Muscle layer of colon (tissue), 2 donors: ENCODE measurements around the gene PATL1.
"Not testable (repeated sequence)": the region's sequence is repeated elsewhere in the genome, so short reads cannot be mapped to it uniquely, and the experiment has no call there.

Source experiments
- H3K27ac ChIP-seq: one replicate; pipeline ENCODE4 v1.7.0; 2013; ENCODE audit warnings: low read depth, mild to moderate bottlenecking, low read length, moderate library complexity
- H3K27me3 ChIP-seq, 2 donors: one replicate each; pipeline ENCODE4 v1.7.0; 2013; ENCODE audit warnings: low read length in 2 of 2, mild to moderate bottlenecking in 2 of 2; ENCODE audit not compliant: insufficient read depth in 2 of 2, control insufficient read depth in 1 of 2
- H3K36me3 ChIP-seq: one replicate; pipeline ENCODE4 v1.7.0; 2013; ENCODE audit warnings: mild to moderate bottlenecking, low read length; ENCODE audit not compliant: insufficient read depth
- H3K4me1 ChIP-seq: one replicate; pipeline ENCODE4 v1.7.0; 2013; ENCODE audit warnings: mild to moderate bottlenecking, low read length; ENCODE audit not compliant: insufficient read depth
- H3K4me3 ChIP-seq, 2 donors: one replicate each; pipeline ENCODE4 v1.7.0; 2013; ENCODE audit warnings: low read length in 2 of 2, low read depth in 1 of 2, mild to moderate bottlenecking in 1 of 2, moderate library complexity in 1 of 2
- H3K9ac ChIP-seq: one replicate; pipeline ENCODE4 v1.7.0; 2013; ENCODE audit warnings: low read length
- H3K9me3 ChIP-seq: one replicate; pipeline ENCODE4 v1.7.0; 2013; ENCODE audit warnings: mild to moderate bottlenecking, low read length
- donor health status: abdominal sarcoma.
- donor health status: Adenocarcinoma of cecum.

Gene PATL1

DNA sequence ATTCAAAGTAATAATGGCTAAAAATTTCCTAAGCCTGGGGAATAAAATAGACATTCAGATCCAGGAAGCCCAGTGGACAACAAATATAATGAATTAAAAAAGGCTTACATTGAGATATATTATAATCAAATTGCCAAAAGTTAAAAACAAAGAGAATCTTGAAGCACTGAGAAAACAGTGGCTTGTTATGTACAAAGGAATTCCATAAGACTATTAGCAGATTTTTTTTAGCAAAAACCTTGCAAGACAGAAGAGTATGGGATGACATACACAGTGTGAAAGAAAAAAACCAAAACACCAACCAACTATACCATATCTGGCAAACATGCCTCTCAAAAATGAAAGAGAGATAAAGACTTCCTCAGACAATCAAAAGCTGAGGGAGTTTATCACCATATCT is 24.1 kb upstream of the PATL1 start:
- H3K27ac ChIP-seq = no peak overlapping the region
- no peaks in the 10 kb centered on the region for H3K4me1 ChIP-seq
- H3K36me3 ChIP-seq = no peaks in the 10 kb centered on the region
- no peaks in the 10 kb centered on the region for H3K27me3 ChIP-seq
- no peak overlapping the region for H3K4me3 ChIP-seq
- H3K9ac ChIP-seq = no peak overlapping the region
- no peaks in the 10 kb centered on the region for H3K9me3 ChIP-seq

DNA sequence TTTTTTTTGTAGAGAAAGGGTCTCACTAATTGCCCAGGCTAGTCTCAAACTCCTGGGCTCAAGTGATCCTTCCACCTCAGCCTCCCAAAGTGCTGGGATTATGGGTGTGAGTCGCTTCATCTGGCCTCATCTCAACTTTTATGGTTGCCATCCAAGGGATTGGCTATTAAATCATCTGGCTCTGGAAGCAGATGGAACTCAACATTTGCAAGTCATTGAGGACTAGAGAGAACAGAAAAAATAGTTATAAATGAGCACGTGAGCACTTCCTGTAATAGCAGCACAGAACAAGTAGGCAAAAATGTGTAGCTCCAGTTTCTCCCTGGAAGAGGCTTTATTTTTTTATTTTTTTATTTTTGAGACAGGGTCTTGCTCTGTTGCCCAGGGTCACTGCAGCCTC is 22.3 kb upstream of the PATL1 start:
- Histone ChIP-seq H3K27ac (no peak overlapping the region), H3K9ac (no peak overlapping the region), H3K9me3 (no peaks in the 10 kb centered on the region), H3K36me3 (no peaks in the 10 kb centered on the region), H3K4me1 (no peaks in the 10 kb centered on the region), H3K4me3 (no peak overlapping the region), H3K27me3 (no peaks in the 10 kb centered on the region)

DNA sequence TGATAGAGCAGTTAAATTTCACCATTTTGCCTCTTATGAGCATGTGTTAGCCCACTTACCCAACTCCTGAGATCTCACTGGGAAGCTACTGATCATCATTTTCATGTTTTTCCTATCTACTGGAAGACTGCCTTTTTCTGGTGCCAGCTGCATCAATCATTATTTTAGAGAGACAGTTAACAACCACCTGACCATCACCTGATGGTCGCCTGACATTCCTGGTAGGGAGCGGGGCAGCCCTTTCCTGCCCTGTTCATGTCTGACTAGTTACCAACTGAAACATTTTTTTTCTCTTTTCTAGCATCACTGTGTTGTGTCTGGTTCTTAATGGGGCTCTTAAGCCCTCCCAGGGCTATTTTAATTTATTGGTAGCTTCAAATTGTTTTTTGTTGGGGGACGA is 20.2 kb upstream of the PATL1 start:
- no peaks in the 10 kb centered on the region for H3K27me3 ChIP-seq
- H3K4me1 ChIP-seq = no peaks in the 10 kb centered on the region
- H3K4me3 ChIP-seq = no peak overlapping the region
- H3K36me3 ChIP-seq = no peaks in the 10 kb centered on the region
- H3K27ac ChIP-seq = no peak overlapping the region
- no peak overlapping the region for H3K9ac ChIP-seq
- no peaks in the 10 kb centered on the region for H3K9me3 ChIP-seq

DNA sequence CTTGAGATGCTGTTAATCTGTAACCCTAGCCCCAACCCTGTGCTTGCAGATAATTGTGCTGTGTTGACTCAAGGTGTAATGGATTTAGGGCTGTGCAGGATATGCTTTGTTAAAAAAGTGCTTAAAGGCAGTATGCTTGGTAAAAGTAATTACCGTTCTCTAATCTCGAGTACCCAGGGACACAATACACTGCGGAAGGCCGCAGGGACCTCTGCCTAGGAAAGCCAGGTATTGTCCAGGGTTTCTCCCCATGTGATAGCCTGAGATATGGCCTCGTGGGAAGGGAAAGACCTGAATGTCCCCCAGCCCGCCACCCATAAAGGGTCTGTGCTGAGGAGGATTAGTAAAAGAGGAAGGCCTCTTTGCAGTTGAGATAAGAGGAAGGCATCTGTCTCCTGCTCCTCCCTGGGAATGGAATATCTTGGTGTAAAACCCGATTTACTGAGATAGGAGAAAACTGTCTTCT is 12.5 kb upstream of the PATL1 start:
- H3K9ac ChIP-seq, H3K27me3 ChIP-seq, H3K27ac ChIP-seq, H3K4me1 ChIP-seq, H3K36me3 ChIP-seq, H3K4me3 ChIP-seq, H3K9me3 ChIP-seq: not testable (repeated sequence)

DNA sequence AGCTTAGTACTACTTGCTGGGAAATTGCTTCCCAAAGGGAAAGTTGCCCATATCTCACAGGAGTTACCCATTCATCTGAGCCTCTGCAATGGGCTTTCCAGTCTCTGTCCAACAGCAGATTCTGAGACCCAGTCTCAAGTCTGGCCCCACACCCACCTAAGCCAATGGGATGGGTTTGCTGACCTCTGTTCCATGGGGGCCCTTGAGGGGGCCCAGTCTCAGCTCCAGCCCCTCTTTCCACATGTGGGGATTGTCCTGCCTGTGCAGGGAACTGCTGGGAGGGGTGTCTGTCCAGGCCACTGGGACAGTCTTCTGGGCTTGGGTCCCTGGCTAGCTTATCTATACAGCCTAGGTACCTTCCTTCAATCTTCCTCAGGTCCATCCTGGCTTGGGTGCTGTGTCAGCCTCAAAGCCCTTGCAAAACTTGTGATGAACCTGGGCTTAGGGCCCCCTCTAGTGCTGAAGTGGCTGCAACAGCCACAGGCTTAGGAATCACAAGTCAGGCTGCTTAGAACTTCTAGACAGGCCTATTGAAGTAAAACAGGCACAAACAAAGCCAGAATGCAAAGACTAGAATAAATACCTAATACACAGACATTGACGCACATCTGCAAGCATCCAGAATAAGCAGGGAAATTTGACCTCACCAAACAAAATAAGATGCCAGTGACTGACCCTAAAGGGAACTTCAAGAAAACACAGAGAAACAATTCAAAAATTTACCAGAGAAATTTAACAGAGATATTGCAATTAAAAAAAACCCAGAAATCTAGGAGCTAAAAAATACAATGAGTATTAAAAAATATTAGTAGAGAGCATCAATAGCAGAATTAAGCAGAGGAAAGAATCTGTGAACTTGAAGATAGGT is 11.7 kb upstream of the PATL1 start:
- Histone ChIP-seq H3K27me3 (no peaks in the 10 kb centered on the region), H3K4me1 (no peaks in the 10 kb centered on the region), H3K9ac (no peak overlapping the region), H3K9me3 (no peaks in the 10 kb centered on the region), H3K27ac (no peak overlapping the region), H3K4me3 (no peak overlapping the region), H3K36me3 (no peaks in the 10 kb centered on the region)

DNA sequence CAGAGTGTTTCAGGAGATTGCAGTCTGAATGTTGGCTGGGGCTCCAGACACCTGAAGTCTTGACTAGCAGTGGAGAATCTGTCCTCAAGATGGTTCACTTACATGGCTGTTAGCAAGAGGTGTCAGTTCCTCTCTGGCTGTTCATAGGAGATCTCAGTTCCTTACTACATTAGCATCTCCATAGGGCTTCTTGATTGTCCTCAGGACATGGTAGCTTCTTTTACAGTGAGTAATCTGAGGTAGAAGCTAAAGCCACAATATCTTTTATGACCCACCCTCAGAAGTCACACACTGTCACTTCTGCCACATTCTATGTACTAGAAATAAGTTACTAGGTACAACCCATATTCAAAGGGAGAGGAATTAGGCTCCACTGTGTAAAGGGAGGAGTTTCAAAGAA is 10.5 kb upstream of the PATL1 start:
- Histone ChIP-seq H3K9ac (no peak overlapping the region), H3K27ac (no peak overlapping the region), H3K36me3 (no peaks in the 10 kb centered on the region)

DNA sequence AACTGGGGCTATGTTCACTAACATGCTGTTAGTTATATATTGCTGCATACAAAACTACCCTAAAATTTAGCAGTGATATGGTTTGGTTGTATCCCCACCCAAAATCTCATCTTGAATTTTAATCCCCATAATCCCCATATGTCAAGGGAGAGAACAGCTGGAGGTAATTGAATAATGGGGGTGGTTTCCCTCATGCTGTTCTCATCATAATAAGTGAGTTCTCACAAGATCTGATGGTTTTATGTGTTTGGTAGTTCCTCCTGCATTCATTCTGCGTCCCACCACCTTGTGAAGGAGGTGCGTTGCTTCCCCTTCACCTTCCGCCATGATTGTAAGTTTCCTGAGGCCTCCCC is 10.0 kb upstream of the PATL1 start:
- H3K36me3 ChIP-seq = no peaks in the 10 kb centered on the region

More for the DNA sequence above, 10.5 kb upstream of the PATL1 start:
- H3K27me3 ChIP-seq = no peaks in the 10 kb centered on the region
- no peaks in the 10 kb centered on the region for H3K9me3 ChIP-seq
- no peaks in the 10 kb centered on the region for H3K4me1 ChIP-seq
- H3K4me3 ChIP-seq = no peak overlapping the region

DNA sequence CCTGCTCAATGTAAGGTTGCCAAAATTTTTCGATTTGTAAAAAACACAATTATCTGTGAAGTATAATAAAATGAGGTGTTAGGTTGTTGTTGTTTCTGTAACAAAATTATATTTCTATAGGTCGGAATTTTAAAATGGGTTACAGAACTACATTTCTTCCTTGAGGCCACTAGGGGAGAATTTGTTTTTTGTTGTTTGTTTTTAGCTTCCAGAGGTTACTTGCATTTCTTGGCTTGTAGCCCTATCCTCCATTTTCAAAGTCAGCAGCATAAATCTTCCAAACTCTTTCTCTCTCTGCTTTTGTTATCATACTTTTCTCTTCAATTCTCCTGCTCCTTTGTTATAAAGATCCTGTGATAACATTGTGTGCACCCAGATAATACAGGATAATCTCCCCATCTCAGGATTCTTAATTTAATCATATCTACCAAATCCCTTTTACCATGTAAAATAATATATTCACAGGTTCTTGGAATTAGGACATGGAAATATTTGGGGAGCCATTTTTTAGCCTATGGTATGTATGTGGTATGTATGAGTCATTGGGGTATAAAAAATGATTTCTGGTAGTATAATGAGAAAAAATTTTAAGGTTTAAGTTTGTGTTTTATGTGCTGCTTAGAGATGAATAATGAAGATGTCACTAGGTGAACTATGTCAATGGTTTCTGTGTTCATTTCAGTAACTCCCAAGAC is 9.4 kb upstream of the PATL1 start:
- Histone ChIP-seq H3K9me3 (no peaks in the 10 kb centered on the region), H3K27ac (no peak overlapping the region), H3K9ac (no peak overlapping the region), H3K4me3 (no peak overlapping the region), H3K4me1 (no peaks in the 10 kb centered on the region), H3K27me3 (no peaks in the 10 kb centered on the region), H3K36me3 (no peaks in the 10 kb centered on the region)

More for the DNA sequence above, 10.0 kb upstream of the PATL1 start:
- no peaks in the 10 kb centered on the region for H3K4me1 ChIP-seq
- no peak overlapping the region for H3K27ac ChIP-seq
- no peak overlapping the region for H3K9ac ChIP-seq
- H3K9me3 ChIP-seq = no peaks in the 10 kb centered on the region
- H3K27me3 ChIP-seq = no peaks in the 10 kb centered on the region
- no peak overlapping the region for H3K4me3 ChIP-seq

DNA sequence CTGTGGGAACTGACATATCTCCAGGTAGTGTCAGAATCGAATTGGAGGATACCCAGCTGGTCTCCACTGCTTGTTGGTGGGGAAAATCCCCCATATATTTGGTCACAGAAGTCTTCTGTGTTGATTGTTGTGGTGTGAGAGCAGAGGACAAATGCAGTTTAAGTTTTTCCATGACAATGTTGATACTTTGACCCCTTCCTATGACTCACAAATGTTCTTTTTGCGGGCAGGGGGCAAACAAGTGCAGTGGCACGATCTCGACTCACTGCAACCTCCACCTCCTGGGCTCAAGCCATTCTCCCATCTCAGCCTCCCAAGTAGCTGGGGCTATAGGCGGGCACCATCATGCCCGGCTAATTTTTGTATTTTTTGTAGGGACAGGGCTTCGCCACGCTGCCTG is 7.4 kb upstream of the PATL1 start:
- H3K36me3 ChIP-seq = no peaks in the 10 kb centered on the region
- H3K27me3 ChIP-seq = no peaks in the 10 kb centered on the region
- H3K4me3 ChIP-seq = no peak overlapping the region
- no peak overlapping the region for H3K27ac ChIP-seq
- H3K9me3 ChIP-seq = no peaks in the 10 kb centered on the region
- H3K4me1 ChIP-seq = no peaks in the 10 kb centered on the region
- H3K9ac ChIP-seq = no peak overlapping the region

DNA sequence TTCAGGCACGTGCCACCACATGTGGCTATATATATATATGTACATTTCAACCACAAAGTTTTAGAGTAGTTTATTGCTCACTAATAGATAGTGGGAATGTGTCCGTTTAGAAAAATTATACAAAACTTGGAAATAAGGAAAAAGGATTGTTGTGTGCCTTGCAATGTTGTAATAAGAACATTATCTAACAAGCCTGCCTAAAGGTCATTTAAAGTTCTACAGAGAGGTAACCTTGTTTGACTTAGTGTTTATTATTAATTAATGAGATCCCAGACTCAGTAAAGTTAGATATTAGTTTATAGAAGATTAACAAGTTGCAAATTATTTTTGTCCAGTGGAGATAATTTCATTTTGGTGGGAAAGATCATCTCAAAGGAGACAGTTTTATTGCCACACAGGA is 5.5 kb upstream of the PATL1 start:
- Histone ChIP-seq H3K4me3 (no peak overlapping the region), H3K36me3 (no peaks in the 10 kb centered on the region), H3K9me3 (no peaks in the 10 kb centered on the region), H3K4me1 (peaks cover 8% of the 10 kb centered on the region), H3K9ac (no peak overlapping the region), H3K27ac (no peak overlapping the region), H3K27me3 (no peaks in the 10 kb centered on the region)

DNA sequence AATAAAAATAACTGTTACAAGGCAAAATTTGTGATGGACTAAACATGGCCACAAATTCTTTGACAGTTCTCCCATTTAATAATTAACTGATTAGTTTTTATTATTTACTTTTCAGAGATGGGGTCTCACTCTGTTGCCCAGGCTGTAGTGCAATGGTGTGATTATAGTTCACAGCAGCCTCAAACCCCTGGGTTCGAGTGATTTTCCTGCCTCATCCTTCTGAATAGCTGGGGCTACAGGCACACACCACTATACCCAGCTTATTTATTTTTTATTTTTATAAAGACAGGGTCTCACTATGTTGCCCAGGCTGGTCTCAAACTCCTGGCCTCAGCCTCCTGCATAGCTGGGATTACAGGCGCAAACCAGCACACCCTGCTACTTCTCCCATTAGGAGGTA is 4.5 kb upstream of the PATL1 start:
- Histone ChIP-seq H3K27ac (no peak overlapping the region), H3K36me3 (no peaks in the 10 kb centered on the region), H3K4me1 (peaks cover 8% of the 10 kb centered on the region), H3K9ac (no peak overlapping the region), H3K27me3 (no peaks in the 10 kb centered on the region), H3K4me3 (no peak overlapping the region), H3K9me3 (no peaks in the 10 kb centered on the region)

DNA sequence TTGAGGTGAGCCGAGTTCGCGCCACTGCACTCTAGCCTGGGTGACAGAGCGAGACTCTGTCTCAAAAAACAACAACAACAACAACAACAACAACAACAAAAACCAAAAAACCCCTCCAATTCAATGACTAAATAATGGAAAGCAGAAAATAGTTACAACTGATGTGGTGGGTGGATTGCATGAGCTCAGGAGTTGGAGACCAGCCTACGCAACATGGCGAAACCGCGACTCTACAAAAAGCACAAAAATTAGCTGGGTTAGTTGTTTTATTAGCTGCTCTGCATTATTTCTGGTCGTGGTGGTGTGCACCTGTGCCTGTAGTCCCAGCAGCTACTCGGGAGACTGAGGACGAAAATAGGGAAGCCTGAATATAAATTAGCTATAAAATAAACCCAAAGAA is 2.6 kb upstream of the PATL1 start:
- Histone ChIP-seq H3K9me3 (no peaks in the 10 kb centered on the region), H3K9ac (no peak overlapping the region), H3K36me3 (peaks cover 5% of the 10 kb centered on the region), H3K4me3 (no peak overlapping the region), H3K27me3 (no peaks in the 10 kb centered on the region), H3K4me1 (peaks cover 22% of the 10 kb centered on the region), H3K27ac (no peak overlapping the region)
